Activated CD4-positive, alpha-beta T cell treated with anti-CD3 and anti-CD28 coated beads for 4 hours (primary cell): ENCODE measurements around the gene ARVCF.

Experiments used
- DNase-seq, 2 donors: peaks; one replicate each; pipeline ENCODE4 v3.0.0-alpha.2; 2020

Gene ARVCF

DNA sequence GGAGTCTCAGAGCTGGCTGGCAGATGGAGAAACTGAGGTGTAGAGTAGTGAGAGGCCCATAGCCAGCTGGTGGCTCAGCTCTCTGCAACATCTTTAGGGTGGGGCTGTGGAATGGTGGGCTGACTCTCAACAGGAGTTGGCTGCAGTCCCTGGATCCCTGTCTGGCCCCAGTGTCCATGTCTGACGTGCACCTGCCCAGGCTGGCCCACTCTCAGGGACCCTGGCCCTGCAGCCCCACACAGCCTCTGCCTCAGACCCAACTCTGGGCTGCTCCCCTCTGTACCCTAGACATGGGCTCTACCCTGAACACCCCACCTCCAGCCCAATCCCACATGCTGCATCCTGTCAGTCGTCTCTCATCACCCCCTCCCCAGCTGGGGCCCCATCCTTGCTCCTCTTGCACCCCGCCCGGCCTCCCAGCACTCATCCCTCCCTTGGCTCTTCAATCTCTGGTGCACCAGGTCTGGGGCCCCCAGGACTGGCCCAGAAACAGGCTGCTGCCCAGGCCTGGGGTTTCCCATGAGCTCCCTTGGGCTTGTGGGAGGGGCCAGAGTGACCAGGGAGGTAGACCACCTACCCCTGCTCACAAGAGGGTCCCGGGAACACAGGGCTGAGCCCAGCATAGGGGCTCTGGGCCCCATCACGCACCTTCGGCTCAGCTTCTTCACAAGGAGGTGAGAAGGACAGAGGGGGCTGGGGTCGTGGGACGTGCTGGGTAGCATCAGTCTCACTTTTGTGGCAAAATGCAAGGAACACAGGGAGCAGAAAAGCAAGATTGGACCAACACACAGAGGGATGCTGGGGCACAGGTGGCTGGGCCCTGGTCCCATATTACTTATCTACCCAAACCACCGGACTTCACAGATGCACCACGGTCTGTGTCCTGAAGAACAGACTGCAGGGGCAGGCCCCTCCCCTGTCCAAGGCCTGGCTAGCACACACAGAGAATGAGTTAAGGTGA is 31.5 kb downstream of the ARVCF start:
- no peak for DNase-seq

DNA sequence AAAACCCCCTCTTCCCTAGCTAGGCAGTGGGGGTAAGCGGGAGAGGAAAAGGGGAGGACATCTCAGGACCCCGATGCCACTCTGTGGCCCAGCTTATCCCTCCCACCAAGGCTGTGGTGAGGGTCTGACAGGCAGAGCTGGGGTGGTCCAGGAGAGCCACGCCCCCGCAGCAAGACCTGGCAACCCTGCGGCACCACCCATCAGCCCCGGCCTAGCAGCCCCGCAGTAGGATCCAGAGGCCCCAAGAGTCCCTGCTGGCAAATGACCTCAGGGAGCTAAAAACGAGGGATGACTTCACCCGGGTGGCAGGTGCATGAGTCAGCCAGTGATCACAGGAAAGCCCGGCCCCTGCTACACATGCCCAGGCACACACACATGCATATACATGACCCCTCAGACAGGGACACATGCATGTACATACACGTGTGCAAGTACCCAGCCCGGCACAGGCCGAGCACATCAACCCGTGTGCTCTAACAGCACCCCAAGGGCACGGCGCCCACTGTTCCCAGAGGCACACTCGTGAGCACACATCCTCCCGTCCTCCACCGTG is 32.3 kb downstream of the ARVCF start:
- no peak for DNase-seq

DNA sequence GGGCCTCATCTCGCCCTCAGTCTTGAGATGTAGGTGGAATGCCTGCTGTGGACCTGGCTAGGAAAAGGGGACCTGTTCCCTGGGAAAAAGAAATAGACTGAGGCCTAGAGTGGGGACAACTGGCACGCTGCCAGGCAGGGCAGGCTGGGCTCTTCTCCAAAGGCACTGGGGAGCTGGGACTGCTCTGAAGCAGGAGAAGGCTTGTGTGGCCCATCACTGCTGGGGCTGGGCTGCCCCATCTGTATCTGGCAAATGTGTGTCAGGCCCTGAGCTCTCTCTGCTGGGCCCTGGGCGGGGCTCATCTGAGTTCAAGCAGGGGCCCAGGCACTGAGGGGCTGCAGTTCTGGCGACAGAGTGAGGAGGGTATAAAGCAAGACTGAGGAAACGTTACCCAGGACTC is 32.9 kb downstream of the ARVCF start:
- DNase-seq = no peak

DNA sequence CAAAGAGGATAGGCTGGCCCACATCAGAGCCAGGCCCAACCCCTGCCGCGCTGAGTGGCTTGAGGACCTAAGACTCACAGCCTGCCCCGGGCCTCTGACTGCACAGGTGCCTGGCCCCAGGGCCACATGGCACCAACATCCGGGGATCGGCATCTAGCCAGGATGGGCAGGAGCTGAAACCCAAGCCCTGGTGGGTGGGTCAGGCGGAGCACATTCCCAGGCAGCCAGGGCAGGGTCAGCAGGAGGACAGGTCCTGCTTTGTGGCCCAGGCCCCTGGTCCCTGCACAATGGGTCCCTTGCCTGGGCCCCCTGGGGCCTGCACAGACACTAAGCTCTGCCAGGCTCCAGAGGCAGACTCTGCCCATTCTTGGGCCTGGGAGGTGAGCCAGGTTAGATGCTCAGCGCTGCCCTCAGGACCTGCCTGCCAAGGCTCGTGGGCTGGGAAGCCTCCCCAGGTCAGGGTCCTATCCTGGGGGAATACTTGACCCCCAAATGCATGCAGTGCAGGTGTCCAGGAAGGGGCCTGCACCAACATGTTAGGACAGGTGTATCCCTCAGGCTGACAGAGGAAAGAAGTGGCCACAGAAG is 33.5 kb downstream of the ARVCF start:
- DNase-seq = no peak

DNA sequence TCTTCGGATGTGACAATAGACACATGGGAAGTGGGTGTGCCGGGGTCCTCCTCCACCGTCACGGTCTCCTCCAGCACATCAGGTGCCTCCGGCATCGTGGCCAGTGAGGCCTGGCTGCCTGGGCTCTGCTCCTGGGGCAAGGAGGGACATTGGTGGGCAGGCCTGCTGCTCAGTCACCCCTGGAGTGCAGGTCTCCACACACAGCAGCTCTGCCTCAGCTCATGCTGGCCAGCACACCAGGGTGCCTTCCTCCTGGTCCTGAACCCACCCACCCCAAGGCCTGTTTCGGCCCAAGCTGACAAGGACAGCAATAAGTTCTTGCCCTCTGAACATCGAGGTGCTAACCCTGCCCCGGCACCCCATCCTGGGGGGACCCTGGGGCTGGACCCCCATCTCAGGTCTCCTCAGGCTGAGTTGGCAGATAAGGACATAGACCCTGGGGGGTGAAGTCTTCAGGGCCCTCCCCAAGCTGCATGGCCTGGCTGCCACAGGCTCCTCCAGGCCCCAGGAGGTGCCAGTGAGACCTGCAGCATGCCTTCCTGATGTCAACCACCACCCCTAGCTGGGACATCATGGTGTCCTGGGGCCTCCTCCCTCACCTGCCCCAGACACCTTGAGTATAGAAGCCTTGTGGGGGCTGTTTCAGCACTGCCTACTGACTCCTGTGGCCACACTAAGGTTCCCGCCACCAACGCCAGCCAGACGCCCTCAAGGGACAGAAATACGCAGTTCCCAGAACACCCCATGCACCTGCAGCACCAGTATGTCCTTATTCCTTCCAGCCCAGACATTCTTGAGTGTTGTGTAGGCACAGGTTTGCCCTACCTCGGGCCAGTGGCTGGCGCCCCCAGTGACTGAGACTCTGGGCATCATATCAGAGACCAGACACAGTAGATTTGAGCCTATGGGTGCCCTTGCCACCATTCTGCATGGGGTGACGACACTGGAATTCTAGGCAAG is 34.4 kb downstream of the ARVCF start:
- no peak for DNase-seq

DNA sequence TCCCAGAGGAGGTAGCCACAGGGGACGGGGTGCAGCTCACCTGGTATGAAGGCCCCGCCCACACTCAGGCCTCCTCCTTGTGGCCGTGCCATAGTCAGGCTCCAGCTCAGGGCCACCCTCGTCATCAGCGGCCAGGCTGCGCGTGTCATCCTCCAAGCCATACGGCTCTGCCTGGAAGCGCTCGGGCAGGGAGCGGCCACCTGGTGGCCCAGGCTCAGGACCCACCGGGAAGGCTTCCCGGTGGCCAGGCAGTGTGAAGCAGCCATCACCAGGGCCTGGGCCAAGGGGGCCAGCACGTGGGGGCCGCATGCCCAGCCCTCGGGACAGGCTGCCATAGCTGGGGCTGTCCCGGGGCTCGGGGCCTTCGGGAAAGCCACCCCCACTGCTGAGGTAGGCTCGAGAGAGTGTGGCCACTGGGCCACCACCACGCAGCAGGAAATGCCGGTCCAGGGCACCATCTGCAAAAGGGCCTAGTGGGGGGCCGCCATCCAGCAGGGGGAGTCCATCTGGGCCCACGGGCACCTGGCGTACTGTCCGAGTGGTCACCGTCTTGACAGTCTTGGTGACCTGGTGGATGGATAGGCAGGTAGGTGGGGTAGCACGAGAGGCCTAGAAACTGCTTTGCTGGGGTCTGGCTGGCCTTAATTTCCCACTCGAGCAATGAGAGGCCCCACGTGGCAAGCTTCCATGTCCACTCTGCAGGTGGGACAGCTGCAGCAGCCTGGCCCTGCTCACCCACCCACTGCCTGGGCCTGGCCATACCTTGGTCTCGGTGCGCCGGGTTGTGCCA is 35.3 kb downstream of the ARVCF start:
- DNase-seq = no peak

DNA sequence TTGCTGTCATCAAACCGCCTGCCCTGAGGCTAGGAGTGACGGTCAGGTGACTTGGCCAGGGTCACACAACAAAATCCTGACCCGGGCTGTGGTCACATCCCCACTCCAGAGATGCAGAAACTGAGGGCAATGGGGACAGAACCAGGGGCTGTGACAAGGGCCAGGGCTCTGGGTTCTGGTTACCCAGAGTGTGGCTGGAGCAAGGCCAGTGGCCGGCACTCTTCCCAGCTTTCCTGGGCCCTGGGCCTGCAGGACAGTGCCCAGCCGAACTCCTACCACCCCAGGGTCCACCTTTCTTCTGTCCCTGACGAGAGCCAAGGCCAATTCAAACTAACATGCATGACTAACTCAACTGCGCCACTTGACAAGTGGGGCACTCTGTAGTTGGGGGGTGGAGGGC is 35.9 kb downstream of the ARVCF start:
- no peak for DNase-seq

DNA sequence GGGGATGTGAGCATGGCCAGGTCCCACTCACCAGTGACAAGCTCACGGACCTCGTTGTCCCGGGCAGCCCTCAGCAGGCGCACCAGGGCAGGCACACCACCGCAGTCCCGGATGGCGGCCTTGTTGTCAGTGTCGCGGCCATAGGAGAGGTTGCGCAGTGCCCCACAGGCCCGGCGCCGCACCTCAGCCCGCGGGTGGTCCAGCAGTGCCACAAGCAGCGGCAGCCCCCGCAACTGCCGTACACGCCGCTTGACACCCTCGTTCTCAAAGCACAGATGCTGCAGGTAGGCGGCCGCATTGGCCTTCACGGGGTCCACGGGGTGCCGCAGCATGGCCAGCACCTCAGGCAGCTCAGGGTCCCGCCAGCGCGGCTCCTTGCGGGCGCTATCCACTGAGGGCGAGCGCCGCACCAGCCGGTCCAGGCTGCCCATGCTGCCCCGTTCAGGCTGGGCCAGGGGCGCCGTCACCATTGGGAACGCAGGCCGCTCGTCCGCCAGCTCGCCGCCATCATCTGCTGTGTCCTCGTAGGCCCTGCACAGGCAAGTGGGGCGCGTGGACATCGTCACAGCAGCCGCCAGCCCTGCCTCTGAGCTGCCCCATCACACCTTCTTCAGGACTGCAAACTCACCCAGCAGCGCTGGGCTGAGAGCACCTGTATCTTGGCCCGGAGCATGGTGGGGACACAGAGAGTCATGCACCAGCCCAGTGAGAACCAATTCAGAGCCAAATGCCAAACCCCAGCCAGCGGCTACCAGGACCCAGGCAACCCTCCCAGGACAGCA is 36.7 kb downstream of the ARVCF start:
- DNase-seq = no peak

DNA sequence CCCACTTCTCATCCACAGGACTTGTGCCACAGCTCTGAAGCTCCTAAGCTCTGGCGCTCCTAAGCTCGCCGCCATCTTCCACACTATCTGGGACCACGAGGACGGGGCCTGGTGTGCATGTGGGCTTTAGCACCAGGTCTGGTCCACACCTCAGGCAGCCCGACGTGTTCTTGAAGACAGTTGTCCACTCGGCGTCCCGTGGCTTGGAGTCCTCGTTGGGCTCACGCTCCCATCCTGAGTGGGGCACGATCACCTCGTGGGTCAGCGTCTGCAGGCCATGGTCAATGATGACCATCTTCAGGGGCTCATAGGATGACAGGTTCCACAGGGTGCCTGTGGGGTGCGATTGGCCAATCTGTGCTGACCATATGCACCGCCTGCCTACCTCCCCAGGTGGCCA is 37.9 kb downstream of the ARVCF start:
- no peak for DNase-seq

DNA sequence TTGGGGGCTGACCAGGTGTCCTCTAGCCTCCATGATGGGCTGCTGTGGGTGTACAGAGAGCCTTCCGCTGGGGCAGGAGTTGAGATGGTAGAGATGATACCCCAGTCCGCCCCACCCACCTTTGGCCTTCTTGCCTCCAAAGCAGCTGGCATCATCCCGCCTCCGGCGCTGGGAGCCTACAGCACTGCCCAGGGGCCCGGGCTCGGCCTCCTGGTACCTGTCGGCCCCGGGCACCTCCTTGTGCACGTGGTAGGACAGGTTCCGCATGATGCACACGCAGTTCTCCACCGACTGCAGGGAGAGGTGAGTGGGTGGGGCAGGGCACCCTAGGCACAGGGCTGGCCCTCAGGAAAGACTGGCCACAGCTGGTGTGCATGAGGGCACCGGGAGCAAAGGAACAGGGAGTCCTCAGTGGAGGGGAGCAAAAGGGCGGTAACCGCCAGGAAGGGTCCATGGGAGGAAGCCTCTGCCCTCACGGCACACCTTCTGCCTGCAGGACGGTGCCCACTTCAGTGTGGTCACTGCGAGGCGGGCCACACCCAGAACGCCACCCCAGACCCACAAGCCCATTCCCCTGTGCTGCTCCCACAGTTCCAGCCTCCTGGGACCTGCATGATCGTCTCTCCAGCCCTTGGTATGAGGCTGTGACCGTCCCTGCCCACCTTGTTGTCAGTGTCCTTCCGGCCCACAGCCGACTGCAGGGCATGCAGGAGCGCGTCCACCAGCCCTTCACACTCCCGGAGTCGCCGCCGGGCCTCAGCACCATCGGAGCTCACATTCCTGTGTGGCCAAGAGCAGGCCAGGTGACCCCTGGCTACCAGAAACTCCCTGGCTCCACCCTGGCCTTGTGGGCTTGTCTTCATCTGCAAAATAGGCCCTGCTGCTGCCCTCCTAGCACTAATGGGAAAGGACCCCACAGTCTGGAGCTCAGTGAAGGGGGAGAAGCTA is 39.1 kb downstream of the ARVCF start:
- DNase-seq = no peak

DNA sequence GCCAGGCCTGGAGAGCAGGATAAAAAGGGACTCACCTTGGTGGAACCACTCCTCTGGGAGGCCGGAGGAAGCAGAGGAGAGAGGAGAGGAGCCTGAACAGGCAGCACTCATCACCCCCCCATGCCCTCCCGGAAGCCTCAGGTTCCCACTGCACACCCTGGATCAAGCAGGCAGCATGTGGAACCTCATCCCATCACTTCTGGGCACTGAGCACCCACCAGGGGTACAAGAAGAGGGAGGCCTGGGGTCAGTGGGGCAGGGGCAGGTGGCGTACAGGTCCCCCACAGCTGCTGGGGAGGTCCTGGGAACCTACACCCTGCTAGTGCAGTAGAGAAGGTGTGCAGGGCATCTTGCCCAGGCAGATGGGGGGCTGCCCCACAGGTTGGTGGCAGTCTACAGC is 40.0 kb downstream of the ARVCF start:
- no peak for DNase-seq

DNA sequence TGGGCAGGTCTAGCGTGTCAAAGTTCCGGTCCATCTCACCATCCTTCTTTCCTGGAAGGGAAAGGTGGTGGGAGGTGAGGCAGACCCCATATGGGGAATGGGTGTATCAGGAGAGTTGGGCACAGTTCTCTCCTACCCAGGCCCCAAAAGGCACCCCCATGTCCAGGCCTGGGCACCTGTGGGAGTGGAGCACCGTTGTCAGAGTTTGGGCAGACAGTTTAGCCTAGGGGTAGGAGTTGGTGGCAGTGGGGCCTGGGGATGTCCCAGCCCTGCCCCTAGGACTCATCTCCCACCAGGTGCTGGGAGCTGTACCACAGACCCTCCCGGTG is 41.0 kb downstream of the ARVCF start:
- no peak for DNase-seq

DNA sequence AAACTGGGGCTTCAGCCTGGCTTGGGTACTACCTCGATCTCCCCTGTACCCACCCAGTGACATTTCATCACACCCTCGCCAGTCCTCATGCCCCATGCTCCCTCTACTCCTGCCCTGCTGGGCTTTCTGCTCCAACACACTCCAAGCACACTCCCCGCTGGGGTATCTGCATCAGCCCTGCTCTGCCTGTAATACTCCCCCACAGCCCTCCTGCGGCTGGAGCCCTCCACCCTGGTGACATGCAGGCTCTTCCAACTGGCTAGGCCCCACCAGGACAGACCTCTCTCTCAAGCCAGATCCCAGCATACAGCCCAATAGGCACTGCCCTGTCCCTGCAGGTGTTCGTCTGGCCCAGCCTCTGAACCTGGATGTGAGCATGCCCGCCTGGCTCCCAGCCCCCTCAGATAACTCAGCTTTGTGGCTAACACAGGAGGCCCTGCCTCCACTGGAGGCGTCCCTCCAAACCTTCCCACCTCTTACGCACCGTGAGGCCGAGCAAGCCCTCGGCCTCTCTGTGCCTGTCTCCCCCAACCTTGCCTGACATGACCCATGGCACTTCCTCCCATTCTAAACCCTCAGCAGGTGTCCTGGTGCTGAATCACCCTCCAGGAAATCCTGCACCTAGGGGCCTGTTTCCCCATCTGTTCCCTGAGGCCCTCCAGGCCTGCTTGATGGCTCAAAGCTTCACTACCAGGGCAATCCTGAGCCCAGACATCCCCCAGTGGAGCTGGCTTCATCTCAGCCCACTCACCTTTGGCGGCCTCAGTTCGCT is 41.5 kb downstream of the ARVCF start:
- no peak for DNase-seq

DNA sequence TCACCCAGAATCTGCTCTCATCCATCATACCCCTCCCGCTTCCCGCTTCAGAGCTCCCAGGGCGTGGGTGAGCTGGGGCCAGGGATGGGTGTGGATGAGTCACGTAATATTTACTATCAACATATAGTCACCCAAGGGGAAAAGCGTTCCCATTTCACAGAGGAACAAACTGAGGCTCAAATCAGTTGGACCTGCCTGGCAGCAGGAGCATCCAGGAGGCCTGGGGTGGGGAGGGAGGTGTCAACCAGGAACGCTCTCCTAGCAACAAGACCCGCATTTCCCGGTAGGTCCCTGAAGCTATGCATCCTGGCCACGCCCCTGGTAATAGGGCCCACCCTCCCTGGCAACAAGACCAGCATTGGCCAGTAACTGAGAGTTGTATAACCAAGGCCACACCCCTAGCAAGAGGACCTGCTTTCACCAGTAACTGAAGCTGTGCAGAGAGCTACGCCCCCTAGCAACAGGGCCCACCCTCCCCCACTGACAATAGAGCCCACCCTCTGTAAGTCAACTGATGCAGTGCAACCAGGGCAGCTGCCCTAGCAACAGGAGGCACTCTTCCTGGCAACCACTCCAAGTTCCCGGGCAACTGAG is 42.3 kb downstream of the ARVCF start:
- DNase-seq = no peak

DNA sequence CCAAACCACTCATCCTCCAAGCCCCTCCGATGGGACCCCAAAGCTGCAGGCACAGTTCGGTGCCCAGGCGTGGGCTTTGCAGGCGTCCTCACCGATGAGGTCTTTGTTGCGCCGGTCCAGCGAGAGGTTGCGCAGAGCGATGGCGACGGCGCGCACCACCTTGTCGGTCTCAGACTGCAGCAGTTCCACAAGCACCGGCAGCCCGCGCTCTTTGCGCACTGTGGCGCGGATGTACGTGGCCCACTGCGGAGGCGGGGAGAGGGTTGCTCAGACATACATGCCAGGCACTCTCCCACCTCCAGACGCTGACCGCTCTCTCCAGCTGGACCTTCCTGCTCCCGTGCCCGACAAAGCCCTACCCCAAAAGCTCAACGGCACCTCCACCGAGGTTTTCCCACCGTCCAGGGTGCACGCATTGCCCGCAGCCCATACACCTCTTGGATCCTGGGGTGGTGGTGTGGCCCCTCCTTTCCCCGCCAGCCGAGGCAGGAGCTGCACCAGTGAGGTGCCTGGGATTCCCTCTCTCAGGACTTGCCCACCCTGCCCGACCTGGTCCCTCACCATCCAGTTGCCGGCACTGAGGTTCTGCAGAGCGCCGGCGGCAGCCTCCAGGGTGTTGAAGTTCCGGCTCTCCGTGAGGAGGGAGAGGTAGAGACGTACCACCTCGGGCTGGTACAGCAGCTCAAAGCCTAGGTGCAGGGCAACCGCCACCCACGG is 42.9 kb downstream of the ARVCF start:
- no peak for DNase-seq

DNA sequence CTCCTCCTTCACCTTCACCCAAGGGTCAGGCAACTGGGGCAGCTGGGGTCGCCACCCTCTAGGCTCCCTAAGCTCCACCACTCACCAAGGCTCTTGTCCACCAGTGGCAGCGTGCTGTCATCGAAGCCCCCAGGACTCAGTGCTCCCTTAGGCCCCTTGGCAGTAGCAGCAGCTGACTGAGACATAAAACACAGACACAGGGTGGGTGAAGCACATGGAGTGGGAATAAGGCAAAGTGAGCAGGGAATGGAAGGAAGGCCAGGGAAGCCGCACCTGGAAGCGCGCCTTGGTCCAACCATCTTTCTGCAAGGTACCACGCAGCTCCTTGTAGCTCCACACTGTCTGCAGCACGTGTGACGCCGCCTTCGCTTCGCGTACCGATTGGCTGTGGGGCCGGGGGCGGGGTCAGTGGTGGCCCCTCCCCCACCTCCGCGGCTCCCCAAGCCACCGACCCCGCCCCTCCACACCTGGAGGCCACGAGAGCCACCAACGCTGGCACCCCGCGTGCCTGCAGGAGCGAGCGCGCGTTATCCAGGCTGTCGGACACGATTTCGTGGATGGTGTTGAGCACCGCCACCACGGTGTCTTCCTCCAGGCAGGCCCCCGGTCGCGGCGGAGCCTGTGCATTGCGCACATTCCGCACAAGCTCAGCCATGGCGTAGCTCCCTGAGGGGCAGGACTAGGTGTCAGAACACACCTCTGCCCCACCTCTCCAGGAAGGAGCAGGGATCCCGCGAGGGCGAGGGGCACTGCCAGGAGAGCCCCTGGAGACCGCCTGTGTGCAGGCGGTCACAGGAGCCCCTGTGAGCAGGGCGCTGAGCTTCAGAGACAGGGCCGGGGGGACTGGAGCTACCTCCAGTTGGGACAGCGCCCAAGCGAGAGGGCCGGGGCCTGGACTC is 43.7 kb downstream of the ARVCF start:
- DNase-seq = no peak

DNA sequence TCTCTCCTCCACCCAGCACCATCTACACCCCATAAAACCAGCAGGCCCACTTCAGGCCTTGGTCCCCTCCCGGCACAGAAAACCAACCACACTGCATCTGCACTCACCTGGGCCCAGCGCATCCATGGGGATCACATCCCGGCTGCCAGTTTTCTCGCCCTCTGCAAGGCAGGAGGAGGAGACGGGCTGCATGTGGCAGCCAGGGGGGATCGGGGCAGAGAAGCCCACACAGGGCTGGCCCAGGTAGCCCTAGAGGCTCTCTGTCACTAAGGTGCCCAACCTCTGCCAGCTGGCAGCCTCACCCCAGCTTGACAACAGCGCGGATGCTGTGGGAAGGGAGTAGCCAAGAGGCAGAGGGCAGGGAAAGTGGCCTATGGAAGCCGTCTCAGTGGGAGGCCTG is 44.4 kb downstream of the ARVCF start:
- DNase-seq = no peak
